Activated CD4-positive, alpha-beta T cell treated with anti-CD3 and anti-CD28 coated beads, Interleukin-2, amount 10 ng/mL, durations not matched to agents 7 days and 5 days (primary cell): ENCODE measurements around the gene WNT3A. TPM values are rescaled to one million over a fixed set of nuclear protein-coding genes. Genes with fewer than 3 reads are reported as not detected.

ENCODE experiments used
- CTCF ChIA-PET: fragments of 350-600 bp; sonication (Branson Sonifier 250); formaldehyde crosslinking; loops from one replicate; lab custom pipeline; 2021; ENCODE audit warnings: antibody characterized with exemption; lab: Charles Lee
- POLR2A ChIA-PET: fragments of 350-600 bp; sonication (Branson Sonifier 250); formaldehyde crosslinking; loops from one replicate; lab custom pipeline; 2021; ENCODE audit warnings: antibody characterized with exemption; lab: Charles Lee
- DNase-seq: peaks from one replicate; pipeline ENCODE4 v3.0.0-alpha.2; 2020
- H3K27ac Mint-ChIP-seq: one replicate; pipeline ENCODE4 v1.8.0; 2021; ENCODE audit warnings: mild to moderate bottlenecking, moderate library complexity, mixed read lengths
- H3K27me3 Mint-ChIP-seq: one replicate; pipeline ENCODE4 v1.8.0; 2021; ENCODE audit warnings: mixed read lengths
- H3K36me3 Mint-ChIP-seq: one replicate; pipeline ENCODE4 v1.8.0; 2021; ENCODE audit warnings: low read depth, mixed read lengths
- H3K4me1 Mint-ChIP-seq: one replicate; pipeline ENCODE4 v1.8.0; 2021; ENCODE audit warnings: mixed read lengths
- H3K4me3 Mint-ChIP-seq: one replicate; pipeline ENCODE4 v1.8.0; 2021; ENCODE audit warnings: mild to moderate bottlenecking, moderate library complexity, mixed read lengths
- H3K9me3 Mint-ChIP-seq: one replicate; pipeline ENCODE4 v1.8.0; 2021; ENCODE audit warnings: mixed read lengths
- total RNA-seq, 2 experiments: library from RNA; stranded (reverse); gene quantifications; one replicate each; pipeline ENCODE4 v1.2.3, GENCODE V29; 2021

Gene WNT3A
- total RNA-seq, 2 experiments from 2014 or later: not detected

DNA sequence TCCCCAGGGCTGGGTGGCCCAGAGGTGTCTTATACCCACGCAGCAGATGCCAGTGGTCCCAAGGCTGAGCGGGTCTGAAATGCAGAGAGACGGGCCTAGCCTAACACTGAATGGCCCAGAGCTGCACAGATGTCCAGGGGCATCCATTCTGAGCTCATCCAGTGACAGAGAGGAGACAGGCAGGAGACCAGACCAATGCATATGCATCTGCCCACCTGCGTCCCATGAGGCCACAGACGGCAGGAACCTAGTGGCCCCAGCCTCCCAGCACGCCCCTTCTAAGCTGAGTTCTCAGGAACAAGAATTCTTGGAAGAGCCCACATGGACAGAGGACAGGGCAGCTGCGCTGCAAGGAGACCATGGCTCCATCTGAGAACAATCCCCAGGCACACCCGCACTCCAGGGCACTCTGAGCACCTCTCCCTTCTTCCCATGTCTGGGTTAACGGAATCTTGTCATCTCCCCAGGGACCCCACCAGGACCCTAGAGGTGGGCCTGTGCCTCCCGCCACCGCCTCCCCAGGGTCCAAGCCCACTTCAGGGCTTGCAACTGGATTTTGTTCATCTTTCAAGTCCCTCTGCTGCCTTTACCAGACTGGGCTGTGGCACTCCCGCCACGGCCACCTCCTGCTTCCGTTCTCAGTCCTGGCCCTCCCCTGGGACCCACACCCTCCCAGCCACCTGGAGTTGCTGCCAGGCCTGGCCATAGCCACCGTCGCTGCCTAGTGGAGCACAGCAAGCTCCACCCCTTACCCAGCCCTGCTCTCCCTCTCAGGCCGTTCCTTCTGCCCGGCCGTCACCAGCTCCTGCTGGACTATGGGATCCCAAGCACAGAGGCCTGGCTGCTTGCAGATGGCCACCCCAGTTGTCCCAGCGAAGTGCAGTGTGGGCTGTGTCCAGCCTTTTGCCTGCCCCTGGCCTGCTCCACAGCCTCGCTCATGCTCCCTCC, 3.3 kb downstream of the WNT3A start:
- CTCF ChIA-PET: interaction anchor here (0.6 kb wide), 1 partner anchor 604 kb away, joined by 3 read pairs; no protein-coding TSS in a partner anchor
- POLR2A ChIA-PET: no interaction called here
- peaks cover 50% of the 10 kb centered on the region for H3K27me3 Mint-ChIP-seq
- peak overlapping the region; percentile 59 for H3K4me3 Mint-ChIP-seq
- H3K9me3 Mint-ChIP-seq: no peaks in the 10 kb centered on the region
- H3K36me3 Mint-ChIP-seq: no peaks in the 10 kb centered on the region
- H3K27ac Mint-ChIP-seq: peak overlapping the region; percentile 28
- no peak for DNase-seq
- peaks cover 17% of the 10 kb centered on the region for H3K4me1 Mint-ChIP-seq

DNA sequence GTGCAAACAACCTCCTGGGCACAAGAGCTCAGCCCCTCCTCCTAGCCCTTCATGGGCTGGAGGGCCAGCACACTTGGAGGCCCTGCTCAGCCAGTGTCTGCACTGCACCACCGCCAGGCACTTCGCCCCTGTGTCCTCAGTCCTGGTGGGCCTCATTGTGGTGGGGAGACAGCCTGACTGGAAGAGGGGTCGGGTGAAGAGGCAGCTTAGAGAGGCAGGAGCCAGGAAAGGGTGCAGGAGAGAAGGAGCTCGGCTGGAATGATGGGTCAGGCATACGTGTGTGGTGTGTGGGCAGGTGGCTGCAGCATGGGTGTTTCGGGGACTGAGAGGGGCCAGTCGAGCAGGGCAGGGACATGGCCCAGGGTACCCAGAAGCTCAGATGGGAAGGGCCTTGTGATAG, 4.1 kb downstream of the WNT3A start:
- H3K9me3 Mint-ChIP-seq: no peaks in the 10 kb centered on the region
- peaks cover 17% of the 10 kb centered on the region for H3K4me1 Mint-ChIP-seq
- no peak overlapping the region for H3K4me3 Mint-ChIP-seq
- peaks cover 41% of the 10 kb centered on the region for H3K27me3 Mint-ChIP-seq
- ChIA-PET POLR2A (no interaction called here), CTCF (no interaction called here)
- H3K27ac Mint-ChIP-seq: no peak overlapping the region
- H3K36me3 Mint-ChIP-seq: no peaks in the 10 kb centered on the region
- no peak for DNase-seq

DNA sequence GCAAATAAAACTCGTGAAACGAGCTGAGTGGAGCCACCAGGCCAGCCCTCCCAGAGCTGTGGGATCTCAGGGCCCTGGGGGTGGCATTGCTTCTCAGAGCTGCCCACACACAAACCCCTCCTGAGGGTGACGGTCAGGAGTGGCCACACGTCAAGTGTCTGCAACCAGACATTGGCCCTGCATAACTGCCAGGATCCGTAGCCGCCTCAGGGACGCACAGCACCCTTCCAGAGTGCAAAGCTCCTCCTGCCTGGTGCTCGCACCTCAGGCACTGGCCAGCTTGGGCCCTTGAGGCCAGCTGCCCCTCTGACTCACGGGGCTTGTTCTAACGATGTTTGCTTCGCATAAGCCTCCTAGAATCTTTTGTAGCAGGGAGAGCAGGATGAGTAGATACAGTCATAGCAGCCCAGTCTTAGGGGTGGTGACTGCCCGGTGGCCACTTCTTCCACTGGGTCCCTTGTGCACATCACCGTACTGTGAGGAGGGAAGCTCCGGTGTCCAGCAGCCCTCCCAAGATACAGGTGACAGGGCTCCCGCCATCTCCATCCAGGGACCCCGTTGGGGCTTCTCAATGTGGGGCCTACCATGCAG, 5.0 kb downstream of the WNT3A start:
- no peaks in the 10 kb centered on the region for H3K9me3 Mint-ChIP-seq
- H3K27me3 Mint-ChIP-seq: peaks cover 37% of the 10 kb centered on the region
- no peak overlapping the region for H3K4me3 Mint-ChIP-seq
- POLR2A ChIA-PET: no interaction called here
- H3K36me3 Mint-ChIP-seq: no peaks in the 10 kb centered on the region
- peaks cover 17% of the 10 kb centered on the region for H3K4me1 Mint-ChIP-seq
- CTCF ChIA-PET: no interaction called here
- DNase-seq: no peak
- no peak overlapping the region for H3K27ac Mint-ChIP-seq

DNA sequence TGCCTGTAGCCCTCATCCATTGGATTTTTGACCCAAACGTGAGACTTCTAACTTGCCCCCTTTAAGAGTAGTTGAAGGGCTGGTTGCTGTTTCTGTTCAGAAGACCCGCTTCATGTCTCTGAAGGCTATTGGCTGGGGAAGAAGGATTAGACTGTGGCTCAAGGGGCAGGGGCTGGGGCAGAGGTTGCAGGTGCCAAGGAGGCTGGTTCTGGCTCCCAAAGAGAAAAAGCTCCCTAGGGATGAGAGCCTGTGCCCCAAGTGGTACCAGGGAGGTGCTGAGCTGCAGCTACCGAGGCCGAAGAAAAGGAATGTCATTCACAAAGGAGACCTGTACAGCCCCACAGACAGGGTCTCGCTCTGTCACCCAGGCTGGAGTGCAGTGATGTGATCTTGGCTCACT, 5.8 kb downstream of the WNT3A start:
- Mint-ChIP-seq H3K27ac (no peak overlapping the region), H3K27me3 (peaks cover 33% of the 10 kb centered on the region), H3K9me3 (no peaks in the 10 kb centered on the region), H3K4me3 (no peak overlapping the region), H3K4me1 (peaks cover 13% of the 10 kb centered on the region), H3K36me3 (no peaks in the 10 kb centered on the region)
- CTCF ChIA-PET: no interaction called here
- POLR2A ChIA-PET: no interaction called here
- DNase-seq: no peak

DNA sequence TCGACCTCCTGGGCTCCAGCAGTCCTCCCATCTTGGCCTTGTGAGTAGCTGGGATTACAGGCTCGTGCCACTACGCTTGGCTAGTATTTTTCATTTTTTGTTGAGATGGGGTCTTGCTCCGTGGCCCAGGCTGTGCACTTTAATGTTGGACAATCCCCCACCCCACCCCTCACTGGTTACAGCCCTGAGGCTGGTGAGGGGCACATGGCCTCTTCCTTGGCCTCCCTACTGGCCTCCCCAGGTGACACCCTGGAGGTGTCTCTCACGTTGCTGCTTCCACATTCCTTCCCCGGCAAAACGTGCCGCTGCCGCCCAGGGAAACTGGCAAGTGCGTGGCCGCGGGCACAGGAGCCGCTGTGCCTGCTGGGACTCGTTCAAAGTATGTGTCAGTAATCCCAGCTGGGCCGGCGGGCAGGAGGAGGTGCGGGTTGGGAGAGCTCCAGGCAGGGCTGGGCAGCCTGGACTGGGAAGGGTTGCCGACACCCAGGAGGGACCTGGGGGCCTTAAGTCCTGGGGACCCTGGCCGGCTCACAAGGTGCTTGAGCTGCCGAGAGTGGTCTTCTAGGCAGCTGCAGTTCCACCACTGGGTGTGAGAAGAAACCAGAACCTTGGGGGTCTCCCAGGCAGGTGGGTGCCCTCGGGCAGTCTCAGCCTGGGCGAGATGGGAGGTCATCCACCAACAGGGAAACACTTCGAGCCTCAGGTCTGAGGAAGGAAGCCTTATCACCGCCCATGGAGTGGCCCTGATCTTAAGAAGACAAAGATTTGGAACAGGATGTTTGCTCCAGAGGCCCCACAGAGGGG, 6.5 kb downstream of the WNT3A start:
- DNase-seq: no peak

DNA sequence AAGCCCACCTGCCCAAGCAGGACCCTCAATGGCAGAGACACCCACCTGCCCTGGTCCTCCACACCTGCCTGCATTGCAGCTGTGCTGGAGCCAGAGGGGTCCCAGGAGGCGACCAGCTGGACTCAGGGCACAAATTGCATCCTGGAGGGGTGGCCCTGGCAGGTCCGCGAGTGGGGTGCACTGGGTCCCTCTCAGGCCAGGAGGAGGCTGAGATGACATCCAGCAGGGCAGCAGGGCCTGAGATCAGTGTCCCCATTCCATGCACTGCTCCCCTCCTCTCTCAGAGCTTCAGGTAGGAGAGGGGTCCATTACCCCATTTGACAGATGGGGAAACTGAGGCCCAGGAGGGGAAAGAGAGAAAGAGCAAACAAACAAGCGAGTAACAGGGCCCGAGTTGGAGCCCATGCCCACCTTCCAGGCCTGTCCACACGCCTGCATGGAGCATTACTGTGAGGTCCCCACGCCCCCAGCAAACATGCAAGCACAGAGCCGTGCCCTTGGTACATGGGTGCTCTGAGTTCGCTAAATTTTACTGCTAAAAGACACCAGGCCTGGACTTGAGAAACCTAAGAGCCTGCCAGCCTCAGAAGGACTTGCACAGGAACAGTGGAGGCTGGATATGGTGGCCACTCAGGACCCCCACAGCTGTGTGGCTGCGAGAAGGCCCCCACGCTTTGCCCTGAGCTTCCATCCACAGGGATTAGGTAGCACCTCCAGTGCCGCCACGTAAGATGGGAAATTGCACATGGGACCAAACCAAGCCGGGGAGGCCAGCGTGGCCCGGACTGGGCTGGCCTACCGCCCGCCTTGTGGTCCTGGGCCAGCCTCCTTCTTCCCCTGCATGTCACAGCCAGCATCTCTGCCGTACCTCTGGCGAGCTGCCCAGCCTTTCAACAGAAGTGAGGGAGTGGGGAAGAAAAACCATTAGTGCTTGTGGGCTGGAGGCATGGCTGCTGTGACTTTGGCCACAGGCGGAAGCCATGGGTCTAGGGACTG, 7.4 kb downstream of the WNT3A start:
- H3K4me1 Mint-ChIP-seq: peaks cover 6% of the 10 kb centered on the region
- no peak for DNase-seq
- H3K36me3 Mint-ChIP-seq: no peaks in the 10 kb centered on the region
- H3K27ac Mint-ChIP-seq: no peak overlapping the region
- H3K9me3 Mint-ChIP-seq: no peaks in the 10 kb centered on the region
- H3K27me3 Mint-ChIP-seq: peaks cover 20% of the 10 kb centered on the region
- ChIA-PET CTCF (no interaction called here), POLR2A (no interaction called here)
- no peak overlapping the region for H3K4me3 Mint-ChIP-seq

More for the DNA sequence above, 6.5 kb downstream of the WNT3A start:
- H3K36me3 Mint-ChIP-seq: no peaks in the 10 kb centered on the region
- POLR2A ChIA-PET: no interaction called here
- H3K9me3 Mint-ChIP-seq: no peaks in the 10 kb centered on the region
- CTCF ChIA-PET: no interaction called here
- H3K27me3 Mint-ChIP-seq: peaks cover 27% of the 10 kb centered on the region
- peaks cover 11% of the 10 kb centered on the region for H3K4me1 Mint-ChIP-seq
- no peak overlapping the region for H3K4me3 Mint-ChIP-seq
- H3K27ac Mint-ChIP-seq: no peak overlapping the region

DNA sequence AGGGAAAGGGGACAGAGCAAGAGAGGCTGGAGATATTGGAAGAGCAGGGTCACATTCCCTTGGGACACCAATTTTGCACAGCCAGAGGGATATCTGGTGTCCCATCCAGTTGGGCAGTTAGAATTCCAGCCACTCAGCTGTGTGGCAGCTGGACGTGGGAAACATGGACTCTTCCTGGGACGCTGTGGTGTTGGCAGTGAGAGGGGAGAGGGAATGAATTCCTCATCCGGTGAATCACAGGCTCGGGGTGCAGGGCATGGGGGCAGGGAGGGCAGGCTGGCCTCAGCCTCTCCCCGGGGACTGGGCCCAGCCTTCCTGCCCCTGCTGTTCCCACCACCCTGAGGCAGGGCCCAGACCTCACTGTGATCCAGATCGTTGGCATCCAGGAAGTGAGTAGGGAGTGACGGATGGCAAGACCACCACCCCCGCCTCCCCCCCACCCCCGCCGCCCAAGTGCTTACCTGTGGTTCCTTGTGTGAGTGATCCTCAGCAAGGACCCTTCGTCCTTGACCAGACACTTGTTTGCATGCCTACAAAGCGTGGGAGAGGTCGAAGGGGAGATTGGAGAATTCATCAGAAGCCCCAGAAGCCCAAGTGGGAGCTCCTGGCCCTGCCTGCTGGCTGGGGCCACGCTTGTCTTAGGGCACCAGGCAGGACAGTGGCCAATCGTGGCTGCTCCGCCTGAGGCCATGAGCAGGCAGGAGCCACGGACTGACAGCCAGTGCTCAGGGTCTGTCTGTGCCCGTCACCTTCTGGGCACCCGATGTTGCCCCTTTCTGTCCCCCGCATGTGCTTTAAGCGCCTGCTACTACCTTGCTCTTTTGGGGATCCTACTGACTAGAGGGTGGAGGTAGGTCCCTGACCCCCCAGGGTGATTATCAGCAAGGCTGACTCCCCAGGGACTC, 8.7 kb downstream of the WNT3A start:
- H3K9me3 Mint-ChIP-seq: no peaks in the 10 kb centered on the region

DNA sequence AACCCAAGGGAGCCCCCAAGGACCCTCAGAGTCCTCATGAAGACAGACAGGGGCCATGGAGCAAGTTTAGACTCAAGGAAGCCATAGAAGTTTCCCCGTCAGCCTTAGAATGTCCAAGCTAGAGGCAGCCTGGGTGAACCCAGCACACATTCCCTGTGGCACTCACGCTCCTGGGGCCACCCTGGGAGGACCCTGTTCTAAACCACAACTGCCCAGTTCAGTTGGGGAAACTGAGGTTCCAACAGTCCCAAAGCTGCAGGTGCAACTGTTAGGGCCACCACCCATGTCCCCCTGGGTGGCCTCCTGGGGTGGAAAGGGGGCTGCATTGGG, 9.3 kb downstream of the WNT3A start:
- ChIA-PET CTCF (no interaction called here), POLR2A (no interaction called here)
- H3K27ac Mint-ChIP-seq: no peak overlapping the region
- no peak for DNase-seq
- no peaks in the 10 kb centered on the region for H3K36me3 Mint-ChIP-seq
- H3K4me3 Mint-ChIP-seq: no peak overlapping the region
- H3K9me3 Mint-ChIP-seq: no peaks in the 10 kb centered on the region
- H3K4me1 Mint-ChIP-seq: no peaks in the 10 kb centered on the region
- peaks cover 4% of the 10 kb centered on the region for H3K27me3 Mint-ChIP-seq

More for the DNA sequence above, 8.7 kb downstream of the WNT3A start:
- ChIA-PET POLR2A (no interaction called here), CTCF (no interaction called here)
- DNase-seq: no peak
- H3K4me1 Mint-ChIP-seq: no peaks in the 10 kb centered on the region
- H3K4me3 Mint-ChIP-seq: no peak overlapping the region
- no peak overlapping the region for H3K27ac Mint-ChIP-seq
- peaks cover 9% of the 10 kb centered on the region for H3K27me3 Mint-ChIP-seq
- H3K36me3 Mint-ChIP-seq: no peaks in the 10 kb centered on the region

DNA sequence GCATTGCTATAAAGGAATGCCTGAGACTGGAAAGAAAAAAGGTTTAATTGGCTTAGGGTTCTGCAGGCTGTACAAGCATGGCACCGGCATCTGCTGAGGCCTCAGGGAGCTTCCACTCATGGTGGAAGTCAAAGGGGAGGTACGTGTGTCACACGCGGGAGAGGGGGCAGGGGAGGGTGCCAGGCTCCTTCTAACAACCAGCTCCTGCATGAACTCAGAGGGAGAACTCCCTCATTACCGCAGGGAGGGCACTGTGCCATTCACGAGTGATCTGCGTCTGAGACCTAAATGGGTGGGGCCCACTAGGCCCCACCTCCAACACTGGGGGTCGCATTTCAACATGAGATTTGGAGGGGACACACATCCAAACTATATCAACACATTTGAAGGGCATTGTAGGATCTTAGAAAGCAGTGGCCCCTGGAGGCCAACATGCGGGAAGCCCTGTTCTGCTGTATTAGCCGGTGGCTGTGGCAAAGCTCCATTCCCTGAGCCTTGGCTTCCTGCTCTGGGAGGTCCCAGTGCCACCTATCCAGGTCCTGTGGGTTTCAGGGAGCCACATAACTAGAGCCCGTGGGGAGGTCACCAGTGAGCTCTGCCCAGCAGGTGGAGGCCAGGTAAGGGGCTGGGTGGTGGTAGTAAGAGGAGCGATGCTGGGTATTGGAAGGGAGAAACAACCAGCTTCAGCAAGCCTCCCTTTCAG, 10.0 kb downstream of the WNT3A start:
- no peaks in the 10 kb centered on the region for H3K36me3 Mint-ChIP-seq
- CTCF ChIA-PET: no interaction called here
- no peak for DNase-seq
- no peak overlapping the region for H3K4me3 Mint-ChIP-seq
- no peaks in the 10 kb centered on the region for H3K9me3 Mint-ChIP-seq
- H3K27ac Mint-ChIP-seq: no peak overlapping the region
- H3K27me3 Mint-ChIP-seq: no peaks in the 10 kb centered on the region
- POLR2A ChIA-PET: no interaction called here
- no peaks in the 10 kb centered on the region for H3K4me1 Mint-ChIP-seq

DNA sequence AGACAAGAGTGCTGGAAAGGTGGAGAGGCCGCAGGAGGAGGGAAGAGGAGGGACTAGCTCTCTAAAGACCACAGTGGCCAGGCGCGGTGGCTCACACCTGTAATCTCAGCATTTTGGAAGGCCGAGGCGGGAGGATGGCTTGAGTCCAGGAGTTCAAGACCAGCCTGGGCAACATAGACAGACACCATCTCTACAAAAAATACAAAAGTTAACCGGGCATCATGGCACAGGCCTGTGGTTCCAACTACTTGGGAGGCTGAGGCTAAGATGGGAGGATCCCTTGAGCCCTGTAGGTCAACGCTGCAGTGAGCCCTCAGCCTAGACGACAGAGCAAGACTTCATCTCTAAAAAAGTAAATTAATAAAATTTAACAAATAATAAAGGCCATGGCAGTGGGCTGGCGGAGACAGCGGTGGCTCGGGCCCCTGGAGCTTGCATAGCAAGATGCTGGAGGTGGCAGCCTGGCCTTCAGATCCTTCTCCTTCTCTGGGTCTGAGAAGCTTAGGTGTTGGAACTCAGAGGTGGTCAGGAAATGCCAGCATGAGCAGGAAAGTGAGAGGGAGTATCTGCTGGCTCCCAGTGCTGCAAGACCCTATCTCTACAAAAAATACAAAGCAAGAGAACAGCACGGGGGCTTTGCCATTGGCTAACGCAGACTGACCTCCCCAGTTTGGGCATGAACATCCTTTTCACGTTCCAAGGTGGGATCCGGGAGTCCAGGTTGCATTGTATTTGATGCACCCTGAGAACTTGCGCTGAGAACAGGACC, 10.7 kb downstream of the WNT3A start:
- no peaks in the 10 kb centered on the region for H3K4me1 Mint-ChIP-seq
- no peaks in the 10 kb centered on the region for H3K9me3 Mint-ChIP-seq
- H3K36me3 Mint-ChIP-seq: no peaks in the 10 kb centered on the region
- H3K27me3 Mint-ChIP-seq: no peaks in the 10 kb centered on the region
- DNase-seq: no peak
- ChIA-PET POLR2A (no interaction called here), CTCF (no interaction called here)
- no peak overlapping the region for H3K4me3 Mint-ChIP-seq
- no peak overlapping the region for H3K27ac Mint-ChIP-seq

DNA sequence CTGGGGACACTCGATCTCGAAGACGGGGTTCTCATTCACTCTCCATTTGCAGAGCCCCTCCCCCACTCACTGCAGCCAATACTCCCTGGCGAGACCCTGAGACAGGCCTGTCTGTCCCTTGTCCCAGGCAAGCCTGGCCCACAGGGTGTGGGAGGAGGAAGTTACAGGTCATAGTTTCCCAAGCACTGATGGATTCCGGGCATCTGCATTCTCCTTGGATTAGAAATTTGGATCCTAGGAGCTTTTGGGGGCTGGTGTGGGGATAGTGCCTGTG, 11.3 kb downstream of the WNT3A start:
- Mint-ChIP-seq H3K4me3 (no peak overlapping the region), H3K36me3 (no peaks in the 10 kb centered on the region), H3K4me1 (no peaks in the 10 kb centered on the region), H3K9me3 (no peaks in the 10 kb centered on the region), H3K27me3 (peaks cover under 1% of the 10 kb centered on the region), H3K27ac (no peak overlapping the region)
- no peak for DNase-seq
- ChIA-PET POLR2A (no interaction called here), CTCF (no interaction called here)
